Adrenal gland (tissue), 12 donors: Measurements from ENCODE around the gene XIRP1. TPM values are rescaled to one million over a fixed set of nuclear protein-coding genes. Genes with fewer than 3 reads are reported as not detected.

Experiments
- DNase-seq, 7 donors: peaks; one replicate each; pipeline ENCODE4 v3.0.0-alpha.2; 2019 to 2020
- H3K27ac ChIP-seq, 5 donors: fragments of 200-600 bp; sonication (generic) in 4 of 5; 1 replicate in 3 of 5; 2 replicates in 2 of 5; pipeline versions ENCODE4 v1.5.1 to v1.8.0; 2016 to 2020; ENCODE audit warnings: mild to moderate bottlenecking in 1 of 5
- H3K27me3 ChIP-seq: fragments of 200-600 bp; 2 replicates; pipeline ENCODE4 v1.8.0; 2021
- H3K36me3 ChIP-seq, 2 donors: fragments of 200-600 bp; replicated peaks in 1 of 2; 1 replicate in 1 of 2; 2 replicates in 1 of 2; pipeline versions ENCODE4 v1.5.1 to v1.8.0; 2018 to 2022
- H3K4me1 ChIP-seq, 2 donors: fragments of 200-600 bp; replicated peaks in 1 of 2; 1 replicate in 1 of 2; 2 replicates in 1 of 2; pipeline versions ENCODE4 v1.5.1 to v1.8.0; 2018 to 2021
- H3K4me3 ChIP-seq, 4 donors: fragments of 200-600 bp; sonication (generic) in 3 of 4; one replicate each; pipeline ENCODE4 v1.5.1; 2016 to 2018
- H3K9me3 ChIP-seq, 3 donors: fragments of 200-600 bp; sonication (generic) in 1 of 3; replicated peaks in 1 of 3; 1 replicate in 2 of 3; 2 replicates in 1 of 3; pipeline versions ENCODE4 v1.5.1 to v1.8.0; 2016 to 2021
- CTCF ChIP-seq, 6 experiments: fragments of 450-650 bp in 4 of 6; fragments of 200-600 bp in 2 of 6; sonication (generic) in 1 of 6; IDR thresholded peaks; 1 replicate in 5 of 6; 2 replicates in 1 of 6; pipeline versions ENCODE4 v1.5.1 to v1.8.0; 2016 to 2021; ENCODE audit warnings: antibody characterized with exemption in 6 of 6, mild to moderate bottlenecking in 2 of 6, moderate library complexity in 1 of 6
- POLR2A ChIP-seq, 2 donors: fragments of 450-650 bp; IDR thresholded peaks; one replicate each; pipeline ENCODE4 v1.6.1; 2017; ENCODE audit warnings: antibody characterized with exemption in 2 of 2, mild to moderate bottlenecking in 2 of 2, moderate library complexity in 1 of 2
- WGBS, 4 donors: extraction: QIAGEN DNeasy Blood & Tissue Kit in 2 of 4; methylation state at CpG; one replicate each; pipeline versions ENCODE4 v1.1.5 to v1.1.7; 2013 to 2017; 5-methylcytosine and 5-hydroxymethylcytosine counted together
- intact Hi-C, 2 donors: fragments of 100-400 bp; cut with DNase I; formaldehyde crosslinking; loops; one replicate each; pipeline versions ENCODE4 v1.14.1 to v1.15.0; 2022 to 2023
- polyA plus RNA-seq, 3 donors: library from polyadenylated mRNA; stranded (reverse); fragments of 200-250 nt in 2 of 3; fragments of 350-450 nt in 1 of 3; fragmentation: Illumina TruSeq in 1 of 3; extraction: RNeasy Lipid Tissue Mini Kit (QIAGEN cat#74804) in 1 of 3; gene quantifications; one replicate each; pipeline ENCODE4 v1.2.3, GENCODE V29; 2013 to 2014
- total RNA-seq, 9 donors: library from RNA; depleted of rRNA in 4 of 9; stranded (reverse); fragments of >200 nt in 4 of 9; fragments of 120-200 nt in 1 of 9; fragmentation: NEBNext Ultra II Directional in 1 of 9; extraction: Animal tissue kit (Norgen Biotek cat#: 25700) in 1 of 9; gene quantifications; one replicate each; pipeline versions ENCODE4 v1.1.0 to v1.2.4, GENCODE V29; 2013 to 2023
- donor health status: healthy with polysubstance abuse.
- donor health status: Bipolar disorder and iron deficiency.
- donor health status: DM: yes; HTN: yes; CAD: no.
- donor health status: DM: no; HTN: no; CAD: no.
- donor health status: DM: no; HTN: no; CAD: no.
- donor health status: DM: yes; HTN: yes; CAD: no.

The XIRP1 gene
- total and polyA plus RNA-seq, 12 donors = under 0.01 to 0.48 (median 0.21) TPM; not detected in 6

- DNase-seq = peak in 1 of 7 donors; percentile 49
- no peaks in the 10 kb centered on the region for H3K27me3 ChIP-seq
- H3K9me3 ChIP-seq = no peaks in the 10 kb centered on the region
- H3K27ac ChIP-seq = peak overlapping the region; percentile 90 to 100 (median 99)
- WGBS, 4 donors = 73 to 86% (median 81%) methylated on average over 3 of the region's 3 CpGs
- TF ChIP-seq CTCF (IDR thresholded peaks at IDR 0.05) (no peak), POLR2A (IDR thresholded peaks at IDR 0.05) (no peak)
- peaks cover 0 to 19% of the 10 kb centered on the region in 2 donors for H3K36me3 ChIP-seq
- H3K4me1 ChIP-seq = peaks cover 60 to 70% of the 10 kb centered on the region in 2 donors
- intact Hi-C loops = loop anchor here in 1 of 2 donors (5.0 kb wide), 1 partner anchor 33 kb away; no protein-coding TSS in a partner anchor
- H3K4me3 ChIP-seq = no peak overlapping the region
Measured at GRCh38 chr3:39149498-39150147, 42.8 kb downstream of the XIRP1 start.

- H3K27ac ChIP-seq = peak overlapping the region in 3 of 5 donors; percentile 80 to 100 (median 99)
- H3K9me3 ChIP-seq = no peaks in the 10 kb centered on the region
- intact Hi-C loops = loop anchor here in 1 of 2 donors (5.0 kb wide), 1 partner anchor 33 kb away; no protein-coding TSS in a partner anchor
- H3K4me3 ChIP-seq = no peak overlapping the region
- no peaks in the 10 kb centered on the region for H3K27me3 ChIP-seq
- TF ChIP-seq POLR2A (IDR thresholded peaks at IDR 0.05) (no peak), CTCF (IDR thresholded peaks at IDR 0.05) (no peak)
- peak in 1 of 7 donors; percentile 46 for DNase-seq
- 52 to 72% (median 62%) methylated on average over 4 of the region's 4 CpGs for WGBS, 4 donors
- H3K36me3 ChIP-seq = peaks cover 0 to 25% of the 10 kb centered on the region in 2 donors
- peaks cover 60 to 67% of the 10 kb centered on the region in 2 donors for H3K4me1 ChIP-seq
Measured at GRCh38 chr3:39149059-39149455, 43.3 kb downstream of the XIRP1 start.

- DNase-seq = peak in 2 of 7 donors; percentile 35 to 62
- Histone ChIP-seq H3K27ac (peak overlapping the region in 4 of 5 donors; percentile 70 to 100 (median 84)), H3K27me3 (no peaks in the 10 kb centered on the region), H3K4me1 (peaks cover 60 to 64% of the 10 kb centered on the region in 2 donors), H3K36me3 (peaks cover 0 to 30% of the 10 kb centered on the region in 2 donors), H3K9me3 (no peaks in the 10 kb centered on the region), H3K4me3 (no peak overlapping the region)
- TF ChIP-seq POLR2A (IDR thresholded peaks at IDR 0.05) (no peak), CTCF (IDR thresholded peaks at IDR 0.05) (no peak)
- intact Hi-C loops = loop anchor here in 1 of 2 donors (5.0 kb wide), 1 partner anchor 34 kb away; no protein-coding TSS in a partner anchor
- 49 to 62% (median 61%) methylated on average over 8 to 9 of the region's 9 CpGs for WGBS, 4 donors
Measured at GRCh38 chr3:39148435-39149058, 43.8 kb downstream of the XIRP1 start.

GRCh38 chr3:39147711-39148434, 44.5 kb downstream of the XIRP1 start:
- intact Hi-C loops = loop anchor here in 1 of 2 donors (5.0 kb wide), 1 partner anchor 34 kb away; no protein-coding TSS in a partner anchor
- TF ChIP-seq POLR2A (IDR thresholded peaks at IDR 0.05) (no peak), CTCF (IDR thresholded peaks at IDR 0.05) (no peak)
- DNase-seq = peak; percentile 23 to 73 (median 54)
- H3K4me3 ChIP-seq = peak overlapping the region in 1 of 4 donors; percentile 17
- peaks cover 0 to 36% of the 10 kb centered on the region in 2 donors for H3K36me3 ChIP-seq
- no peaks in the 10 kb centered on the region for H3K27me3 ChIP-seq
- H3K4me1 ChIP-seq = peaks cover 60 to 71% of the 10 kb centered on the region in 2 donors
- WGBS, 4 donors = 37 to 46% (median 42%) methylated on average over 8 to 9 of the region's 9 CpGs
- no peaks in the 10 kb centered on the region for H3K9me3 ChIP-seq
- peak overlapping the region; percentile 10 to 100 (median 80) for H3K27ac ChIP-seq
